HG02870 (cell line): ENCODE results near the gene ZFPM1.

ENCODE experiments used
- ATAC-seq: cut with Tn5 transposase; IDR thresholded peaks from one replicate; pipeline ENCODE4 v1.9.1; 2021; ENCODE audit warnings: mild to moderate bottlenecking, moderate library complexity; ENCODE audit not compliant: unreplicated experiment

ZFPM1 gene

GRCh38 chr16:88556294-88556988, 103.4 kb downstream of the ZFPM1 start:
- no peak for ATAC-seq

GRCh38 chr16:88558457-88559442, 105.7 kb downstream of the ZFPM1 start:
- no peak for ATAC-seq

- no peak for ATAC-seq
Observed at GRCh38 chr16:88560714-88561484, 107.8 kb downstream of the ZFPM1 start.

- ATAC-seq = no peak
Observed at GRCh38 chr16:88561485-88562359, 108.6 kb downstream of the ZFPM1 start.

- ATAC-seq = no peak
Observed at GRCh38 chr16:88566158-88566557, 113.1 kb downstream of the ZFPM1 start.

- no peak for ATAC-seq
Observed at GRCh38 chr16:88568710-88569613, 115.9 kb downstream of the ZFPM1 start.

- peak; percentile 22 for ATAC-seq
Observed at GRCh38 chr16:88569614-88569984, 116.5 kb downstream of the ZFPM1 start.

- peak; percentile 73 for ATAC-seq
Observed at GRCh38 chr16:88569985-88570690, 117.1 kb downstream of the ZFPM1 start, which contains the start of gene ZC3H18. Gene ZC3H18 (plus strand): TSS chr16:88570403. CDS start chr16:88577124, 6,721 bp downstream.

GRCh38 chr16:88570691-88571092, 117.6 kb downstream of the ZFPM1 start:
- peak; percentile 12 for ATAC-seq

- ATAC-seq = no peak
Observed at GRCh38 chr16:88575251-88575650, 122.2 kb downstream of the ZFPM1 start.

- no peak for ATAC-seq
Observed at GRCh38 chr16:88576307-88576706, 123.2 kb downstream of the ZFPM1 start.

- ATAC-seq = no peak
Observed at GRCh38 chr16:88577166-88577565, 124.1 kb downstream of the ZFPM1 start.

- ATAC-seq = no peak
Observed at GRCh38 chr16:88578446-88579313, 125.6 kb downstream of the ZFPM1 start.

- ATAC-seq = no peak
Observed at GRCh38 chr16:88580371-88580770, 127.3 kb downstream of the ZFPM1 start.

GRCh38 chr16:88581033-88581432, 128.0 kb downstream of the ZFPM1 start:
- no peak for ATAC-seq

- no peak for ATAC-seq
Observed at GRCh38 chr16:88582912-88583575, 130.0 kb downstream of the ZFPM1 start.

- ATAC-seq = no peak
Observed at GRCh38 chr16:88584676-88585075, 131.6 kb downstream of the ZFPM1 start.
